ENCODE data around the gene NDUFA8. TPM values are rescaled to one million over a fixed set of nuclear protein-coding genes. Genes with fewer than 3 reads are reported as not detected.
A peak's percentile ranks its signal among the peaks of the same experiment; 100 is the strongest.

The NDUFA8 gene
- total RNA-seq, 1 experiment from 2014 or later, result 55.5 TPM

DNA sequence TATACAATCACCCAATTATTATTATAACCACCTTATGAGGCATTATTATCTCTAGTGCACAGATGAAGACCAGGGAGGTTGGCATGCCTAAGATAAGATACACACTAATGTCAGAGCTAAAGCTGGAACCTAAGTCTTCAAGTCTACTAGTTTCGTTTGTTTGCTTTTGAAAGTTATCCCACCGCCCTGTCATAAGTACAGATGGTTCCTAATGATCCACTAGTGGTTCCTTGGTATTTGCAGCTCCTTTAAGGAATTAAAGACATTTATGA lies 14.1 kb downstream of the NDUFA8 start:
- Histone ChIP-seq H3K4me3 (ENCODE audit: low read depth in 2 of 2, low read length in 2 of 2) (no peak overlapping the region), H3K36me3 (ENCODE audit: control insufficient read depth, insufficient read depth, low read length) (peaks cover 12% of the 10 kb centered on the region), H3K9me3 (ENCODE audit: control insufficient read depth, insufficient read depth, low read depth, low read length) (no peaks in the 10 kb centered on the region), H3K27ac (ENCODE audit: low read length) (no peak overlapping the region), H3K27me3 (ENCODE audit: control insufficient read depth, insufficient read depth, low read length) (no peaks in the 10 kb centered on the region), H3K4me1 (ENCODE audit: control insufficient read depth, insufficient read depth, low read length) (no peaks in the 10 kb centered on the region)
- in situ Hi-C loops (cut with HindIII; ENCODE audit: low pct_unique_long_range_greater_than_20kb, low sequenced_read_pairs) (no loop called here), intact Hi-C loops (cut with micrococcal nuclease; ENCODE audit: unreplicated experiment) (no loop called here)
- ChIA-PET POLR2A (no interaction called here), CTCF (no interaction called here)
- BruUV-seq (replicated peaks), result no TSS peak
- ATAC-seq (no peak), DNase-seq (ENCODE audit: low read depth, low spot score) (no peak)
- TF ChIP-seq, protein P1, sequence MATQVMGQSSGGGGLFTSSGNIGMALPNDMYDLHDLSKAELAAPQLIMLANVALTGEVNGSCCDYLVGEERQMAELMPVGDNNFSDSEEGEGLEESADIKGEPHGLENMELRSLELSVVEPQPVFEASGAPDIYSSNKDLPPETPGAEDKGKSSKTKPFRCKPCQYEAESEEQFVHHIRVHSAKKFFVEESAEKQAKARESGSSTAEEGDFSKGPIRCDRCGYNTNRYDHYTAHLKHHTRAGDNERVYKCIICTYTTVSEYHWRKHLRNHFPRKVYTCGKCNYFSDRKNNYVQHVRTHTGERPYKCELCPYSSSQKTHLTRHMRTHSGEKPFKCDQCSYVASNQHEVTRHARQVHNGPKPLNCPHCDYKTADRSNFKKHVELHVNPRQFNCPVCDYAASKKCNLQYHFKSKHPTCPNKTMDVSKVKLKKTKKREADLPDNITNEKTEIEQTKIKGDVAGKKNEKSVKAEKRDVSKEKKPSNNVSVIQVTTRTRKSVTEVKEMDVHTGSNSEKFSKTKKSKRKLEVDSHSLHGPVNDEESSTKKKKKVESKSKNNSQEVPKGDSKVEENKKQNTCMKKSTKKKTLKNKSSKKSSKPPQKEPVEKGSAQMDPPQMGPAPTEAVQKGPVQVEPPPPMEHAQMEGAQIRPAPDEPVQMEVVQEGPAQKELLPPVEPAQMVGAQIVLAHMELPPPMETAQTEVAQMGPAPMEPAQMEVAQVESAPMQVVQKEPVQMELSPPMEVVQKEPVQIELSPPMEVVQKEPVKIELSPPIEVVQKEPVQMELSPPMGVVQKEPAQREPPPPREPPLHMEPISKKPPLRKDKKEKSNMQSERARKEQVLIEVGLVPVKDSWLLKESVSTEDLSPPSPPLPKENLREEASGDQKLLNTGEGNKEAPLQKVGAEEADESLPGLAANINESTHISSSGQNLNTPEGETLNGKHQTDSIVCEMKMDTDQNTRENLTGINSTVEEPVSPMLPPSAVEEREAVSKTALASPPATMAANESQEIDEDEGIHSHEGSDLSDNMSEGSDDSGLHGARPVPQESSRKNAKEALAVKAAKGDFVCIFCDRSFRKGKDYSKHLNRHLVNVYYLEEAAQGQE (IDR thresholded peaks at IDR 0.05; ENCODE audit: insufficient read depth in 1 of 2, low read depth in 2 of 2, low read length in 1 of 2), result no peak
- TF ChIP-seq POLR2AphosphoS5 (IDR thresholded peaks at IDR 0.05; ENCODE audit: low read depth, low read length) (no peak), TCF7L2 (IDR thresholded peaks at IDR 0.05; ENCODE audit: low read depth, low read length) (no peak), SIN3A (IDR thresholded peaks at IDR 0.05; ENCODE audit: borderline replicate concordance, insufficient read depth, low read depth, low read length) (no peak)
- TF ChIP-seq, protein P2, sequence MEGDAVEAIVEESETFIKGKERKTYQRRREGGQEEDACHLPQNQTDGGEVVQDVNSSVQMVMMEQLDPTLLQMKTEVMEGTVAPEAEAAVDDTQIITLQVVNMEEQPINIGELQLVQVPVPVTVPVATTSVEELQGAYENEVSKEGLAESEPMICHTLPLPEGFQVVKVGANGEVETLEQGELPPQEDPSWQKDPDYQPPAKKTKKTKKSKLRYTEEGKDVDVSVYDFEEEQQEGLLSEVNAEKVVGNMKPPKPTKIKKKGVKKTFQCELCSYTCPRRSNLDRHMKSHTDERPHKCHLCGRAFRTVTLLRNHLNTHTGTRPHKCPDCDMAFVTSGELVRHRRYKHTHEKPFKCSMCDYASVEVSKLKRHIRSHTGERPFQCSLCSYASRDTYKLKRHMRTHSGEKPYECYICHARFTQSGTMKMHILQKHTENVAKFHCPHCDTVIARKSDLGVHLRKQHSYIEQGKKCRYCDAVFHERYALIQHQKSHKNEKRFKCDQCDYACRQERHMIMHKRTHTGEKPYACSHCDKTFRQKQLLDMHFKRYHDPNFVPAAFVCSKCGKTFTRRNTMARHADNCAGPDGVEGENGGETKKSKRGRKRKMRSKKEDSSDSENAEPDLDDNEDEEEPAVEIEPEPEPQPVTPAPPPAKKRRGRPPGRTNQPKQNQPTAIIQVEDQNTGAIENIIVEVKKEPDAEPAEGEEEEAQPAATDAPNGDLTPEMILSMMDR (IDR thresholded peaks at IDR 0.05), result no peak

DNA sequence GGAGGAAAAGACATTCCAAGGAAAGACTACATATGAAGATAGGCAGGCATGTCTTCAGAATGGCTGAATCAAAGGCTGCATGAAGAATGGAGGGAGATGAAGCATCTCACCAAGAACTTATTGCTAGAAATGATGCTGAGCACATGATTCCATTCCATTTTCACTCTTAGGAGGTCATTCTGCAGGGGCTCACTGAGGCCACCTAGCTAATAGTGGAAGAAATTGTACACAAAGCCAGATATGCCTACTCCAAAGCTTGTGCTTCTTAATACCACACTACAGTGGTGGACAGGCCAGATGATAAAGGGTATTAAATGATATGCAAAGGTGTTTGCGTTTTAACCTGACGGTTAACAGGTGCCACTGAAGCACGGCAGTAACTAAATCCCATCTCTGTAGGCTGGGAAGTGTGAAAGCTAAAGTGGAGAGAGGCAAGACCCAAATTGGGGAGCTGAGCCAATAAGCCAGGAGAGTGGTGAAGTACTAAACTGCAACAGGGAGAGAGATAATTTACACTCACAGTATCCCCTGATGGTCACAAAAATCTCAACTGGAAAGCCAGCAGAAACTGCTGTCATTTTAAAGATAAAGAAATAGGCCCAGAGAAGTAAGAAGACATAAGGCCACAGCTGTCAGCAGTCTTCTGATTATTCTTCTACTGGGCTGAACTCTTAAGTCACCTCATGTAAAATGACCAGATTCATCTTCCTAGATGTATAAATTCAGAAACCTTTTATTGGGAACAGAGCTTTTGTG lies 14.6 kb downstream of the NDUFA8 start:
- Histone ChIP-seq H3K27me3 (ENCODE audit: control insufficient read depth, insufficient read depth, low read length) (no peaks in the 10 kb centered on the region), H3K27ac (ENCODE audit: low read length) (no peak overlapping the region), H3K9me3 (ENCODE audit: control insufficient read depth, insufficient read depth, low read depth, low read length) (no peaks in the 10 kb centered on the region), H3K36me3 (ENCODE audit: control insufficient read depth, insufficient read depth, low read length) (peaks cover 12% of the 10 kb centered on the region), H3K4me3 (ENCODE audit: low read depth in 2 of 2, low read length in 2 of 2) (no peak overlapping the region), H3K4me1 (ENCODE audit: control insufficient read depth, insufficient read depth, low read length) (no peaks in the 10 kb centered on the region)
- no TSS peak for BruUV-seq (replicated peaks)
- DNase-seq (ENCODE audit: low read depth, low spot score) (no peak), ATAC-seq (no peak)
- in situ Hi-C loops (cut with HindIII; ENCODE audit: low pct_unique_long_range_greater_than_20kb, low sequenced_read_pairs), result no loop called here
- ChIA-PET POLR2A (no interaction called here), CTCF (interaction anchor here (0.8 kb wide), 1 partner anchor 28 kb away, joined by 4 read pairs; no protein-coding TSS in a partner anchor)
- TF ChIP-seq TCF7L2 (IDR thresholded peaks at IDR 0.05; ENCODE audit: low read depth, low read length), result no peak
- TF ChIP-seq, protein P2 (IDR thresholded peaks at IDR 0.05), result peak; percentile 62
- TF ChIP-seq, protein P1 (IDR thresholded peaks at IDR 0.05; ENCODE audit: insufficient read depth in 1 of 2, low read depth in 2 of 2, low read length in 1 of 2), result no peak
- TF ChIP-seq POLR2AphosphoS5 (IDR thresholded peaks at IDR 0.05; ENCODE audit: low read depth, low read length), result no peak
- TF ChIP-seq SIN3A (IDR thresholded peaks at IDR 0.05; ENCODE audit: borderline replicate concordance, insufficient read depth, low read depth, low read length), result no peak
- intact Hi-C loops (cut with micrococcal nuclease; ENCODE audit: unreplicated experiment), result no loop called here

Data from Panc1 (cell line).